GM18873 (cell line): ENCODE measurements around the gene MDGA2.

Experiments used
- ATAC-seq: cut with Tn5 transposase; IDR thresholded peaks from one replicate; pipeline ENCODE4 v1.9.1; 2021; ENCODE audit warnings: mild to moderate bottlenecking, moderate library complexity, moderate number of reproducible peaks; ENCODE audit not compliant: unreplicated experiment, low FRiP score

Gene MDGA2

DNA sequence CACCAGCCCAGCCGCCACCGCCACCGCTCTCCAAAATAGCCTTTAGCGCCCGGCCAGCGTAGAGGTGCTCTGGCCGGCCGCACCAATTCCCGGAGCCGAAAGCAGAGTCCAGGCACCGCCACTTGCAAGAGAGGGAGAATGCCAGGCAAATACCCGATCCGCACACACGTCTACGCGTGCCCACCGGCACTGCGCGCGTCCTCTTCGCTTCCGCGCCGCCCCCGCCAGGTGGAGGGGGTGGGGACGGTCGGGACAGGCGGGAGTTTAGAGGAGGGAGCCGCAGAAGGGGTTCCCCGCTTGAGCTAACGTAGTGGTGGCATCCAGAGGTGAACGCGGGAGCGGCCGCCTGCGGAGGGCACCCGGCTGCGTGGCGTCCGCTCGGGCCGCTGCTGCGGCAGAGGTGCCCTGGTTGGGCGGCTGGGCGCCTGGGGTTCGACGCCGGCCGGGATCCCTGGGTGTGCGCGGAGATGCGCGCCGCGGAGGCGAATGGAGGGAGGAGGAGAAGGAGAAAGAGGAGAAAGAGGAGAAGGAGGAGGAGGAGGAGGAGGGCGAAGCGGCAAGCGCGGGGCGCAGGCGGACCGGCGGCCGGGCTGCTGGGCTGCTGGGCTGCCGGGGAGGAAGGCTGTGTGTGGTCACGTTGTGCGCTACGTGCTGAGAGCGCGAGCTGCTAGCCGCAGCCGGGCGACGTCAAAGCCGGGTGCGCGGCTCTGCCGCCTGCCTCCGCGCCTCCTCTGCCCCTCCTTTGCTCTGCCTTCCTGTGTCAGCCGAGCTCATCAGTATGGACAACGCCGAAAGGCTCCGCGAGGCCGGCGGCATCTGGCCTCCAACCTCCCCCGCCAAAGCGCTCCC is at the start of gene MDGA2:
Gene MDGA2, minus strand, starts transcription at position 140 of the 849 bp plus-strand sequence.
- no peak for ATAC-seq

GRCh38 chr14:47722929-47723693 is 47.7 kb upstream of the MDGA2 start:
- no peak for ATAC-seq

DNA sequence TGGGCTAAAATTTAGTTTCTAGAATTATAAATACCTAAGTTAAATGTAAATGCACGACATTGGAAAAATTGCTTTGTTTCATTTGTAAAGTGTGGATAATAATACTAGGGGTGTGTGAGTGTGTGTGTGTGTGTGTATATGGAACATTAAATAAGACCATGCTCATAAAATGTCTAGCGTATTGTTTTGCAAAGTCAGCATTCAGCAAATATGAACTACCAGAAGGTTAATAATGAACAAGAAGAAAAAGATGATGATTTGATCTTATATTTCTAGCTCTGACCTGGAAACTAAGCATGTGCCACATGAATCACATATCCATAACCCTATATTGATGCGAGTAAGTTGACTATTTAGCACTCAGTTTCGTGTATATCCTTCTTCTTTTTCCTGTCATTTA is 44.9 kb upstream of the MDGA2 start:
- ATAC-seq, result no peak

DNA sequence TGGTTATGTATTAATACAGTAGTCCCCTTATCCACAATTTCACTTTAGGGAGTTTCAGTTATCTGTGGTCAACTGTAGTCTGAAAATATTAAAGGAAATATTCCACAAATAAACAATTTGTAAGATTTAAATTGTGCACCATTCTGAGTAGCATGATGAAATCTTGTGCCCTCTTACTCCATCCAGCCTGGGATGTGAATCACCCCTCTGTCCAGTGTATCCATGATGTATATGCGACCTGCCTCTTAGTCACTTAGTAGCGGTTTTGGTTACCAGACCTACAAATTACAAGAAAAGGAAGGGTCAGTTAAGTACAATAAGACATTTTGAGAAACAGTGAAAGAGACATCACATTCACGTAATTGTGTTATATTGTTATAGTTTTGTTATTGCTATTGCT is 39.9 kb upstream of the MDGA2 start:
- no peak for ATAC-seq

DNA sequence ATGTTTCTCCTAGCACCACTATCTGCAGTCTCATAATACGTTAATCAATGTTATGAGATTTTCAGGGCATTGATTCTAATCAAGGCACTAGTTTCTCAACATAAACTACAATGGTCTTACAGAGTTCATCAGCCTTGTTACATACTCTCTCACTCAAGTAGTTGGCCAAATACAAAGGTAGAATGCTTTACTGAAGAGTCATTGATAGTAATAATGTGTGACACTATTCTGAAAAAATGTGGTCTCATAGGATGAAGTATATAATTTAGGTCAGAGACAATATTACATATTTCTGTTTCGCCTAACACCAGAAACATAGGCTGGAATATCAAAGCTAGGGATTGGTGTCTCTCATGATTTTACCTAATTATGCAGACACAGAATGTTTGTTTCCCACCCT is 35.2 kb upstream of the MDGA2 start:
- no peak for ATAC-seq

DNA sequence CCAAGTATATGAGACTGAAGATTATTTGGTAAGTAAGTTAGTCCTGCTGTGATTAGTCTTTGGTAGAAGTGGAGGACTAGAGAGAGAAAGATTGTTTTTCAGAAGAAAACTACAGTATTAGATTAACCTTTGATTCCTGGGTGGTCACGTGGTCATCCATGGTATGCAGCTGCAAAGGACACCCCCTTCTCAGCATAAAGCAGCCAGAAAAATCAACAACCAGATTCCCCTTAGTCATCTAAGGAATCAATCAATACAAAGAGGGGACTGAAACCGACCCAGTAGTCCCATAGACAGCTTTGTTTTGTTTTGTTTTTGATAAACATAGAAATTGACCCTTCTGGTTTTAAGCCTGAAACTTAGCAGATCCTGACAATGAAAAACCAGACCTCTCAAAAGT is 30.3 kb upstream of the MDGA2 start:
- no peak for ATAC-seq

GRCh38 chr14:47691829-47692228 is 16.4 kb upstream of the MDGA2 start:
- no peak for ATAC-seq

- no peak for ATAC-seq
These were observed 3.6 kb upstream of the MDGA2 start for GRCh38 chr14:47678993-47679392.

GRCh38 chr14:47678157-47678556 is 2.8 kb upstream of the MDGA2 start:
- ATAC-seq, result no peak

- ATAC-seq, result no peak
These were observed 861 bp upstream of the MDGA2 start for GRCh38 chr14:47676315-47676617.

GRCh38 chr14:47674543-47675465 is 601 bp downstream of the MDGA2 start:
- no peak for ATAC-seq

- no peak for ATAC-seq
These were observed 1.3 kb downstream of the MDGA2 start for GRCh38 chr14:47674148-47674542.

- no peak for ATAC-seq
These were observed 9.9 kb downstream of the MDGA2 start for GRCh38 chr14:47665337-47666134.

DNA sequence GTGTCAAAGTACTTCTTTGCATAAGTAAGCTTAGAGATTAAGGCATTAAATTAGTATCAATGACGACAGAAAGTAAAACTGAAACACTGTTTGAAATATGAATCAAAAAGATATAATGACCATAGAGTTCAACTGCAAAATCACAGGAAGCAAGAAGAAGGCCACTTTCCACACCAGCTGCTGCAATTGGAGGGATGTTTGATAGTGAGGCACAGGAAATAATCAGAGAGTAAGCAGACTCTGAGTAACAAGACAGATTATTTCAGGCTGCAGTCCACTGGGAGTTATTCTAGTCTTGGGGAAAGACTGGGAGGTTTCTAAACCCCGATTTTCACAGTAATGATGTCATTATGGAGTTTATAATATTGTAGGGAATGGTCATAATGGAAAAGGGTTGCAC is 12.9 kb downstream of the MDGA2 start:
- ATAC-seq, result no peak

DNA sequence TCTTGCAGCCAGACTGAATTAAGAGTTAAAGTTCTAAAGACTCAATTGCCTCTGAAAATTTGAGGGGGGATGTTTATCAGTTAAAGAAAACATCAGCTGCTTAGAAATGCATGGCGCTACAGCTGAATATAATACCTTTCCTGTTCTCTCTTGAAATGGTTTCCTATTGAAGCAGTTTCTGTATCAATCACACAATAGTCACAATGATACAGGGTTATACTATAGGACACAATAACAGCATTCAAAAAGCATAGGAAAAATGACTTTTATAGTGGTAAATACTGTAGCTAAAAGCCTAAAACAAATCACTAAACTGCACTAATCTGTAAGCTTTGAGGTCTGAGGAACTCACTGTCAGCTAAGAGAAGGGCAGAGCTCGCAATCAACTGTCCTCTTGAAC is 15.2 kb downstream of the MDGA2 start:
- ATAC-seq, result no peak

DNA sequence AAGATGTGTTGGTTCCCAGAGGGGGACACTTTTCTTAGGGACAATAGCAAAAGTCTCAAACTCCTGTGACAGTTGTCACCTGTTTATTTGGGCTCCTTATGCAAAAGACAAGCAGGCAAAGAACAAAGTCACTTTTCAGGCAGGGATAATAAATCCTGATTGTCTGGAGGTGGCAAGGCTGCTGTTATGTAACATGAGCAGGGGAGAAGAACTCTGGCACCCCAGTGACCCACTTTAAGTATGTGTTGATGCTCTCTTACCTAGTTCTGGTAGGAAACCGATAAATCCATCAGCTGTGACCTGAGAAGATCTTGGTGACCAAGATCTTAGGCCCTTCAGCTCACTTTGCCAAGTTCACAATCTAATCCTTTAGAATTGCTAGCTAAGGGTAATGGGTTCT is 17.4 kb downstream of the MDGA2 start:
- no peak for ATAC-seq

GRCh38 chr14:47657143-47657542 is 18.3 kb downstream of the MDGA2 start:
- no peak for ATAC-seq

DNA sequence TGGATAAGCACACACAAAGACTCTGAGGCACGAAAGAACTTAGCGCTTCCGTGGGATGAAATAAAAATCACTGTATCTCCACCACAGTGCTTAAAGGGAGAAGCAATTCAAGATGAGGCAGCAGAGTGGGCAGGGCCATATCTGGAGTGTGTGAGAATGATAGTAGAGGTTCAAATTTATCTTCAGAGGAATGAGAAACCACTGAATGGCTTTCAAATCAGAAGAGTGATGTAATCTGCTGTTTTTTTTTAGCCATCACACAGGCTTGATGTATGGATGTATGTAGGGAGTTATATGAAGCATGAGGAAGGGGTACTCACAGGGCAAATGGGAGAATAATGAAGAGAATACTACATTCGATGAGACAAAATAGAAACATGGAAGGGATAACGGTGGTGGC is 24.1 kb downstream of the MDGA2 start:
- ATAC-seq, result no peak

DNA sequence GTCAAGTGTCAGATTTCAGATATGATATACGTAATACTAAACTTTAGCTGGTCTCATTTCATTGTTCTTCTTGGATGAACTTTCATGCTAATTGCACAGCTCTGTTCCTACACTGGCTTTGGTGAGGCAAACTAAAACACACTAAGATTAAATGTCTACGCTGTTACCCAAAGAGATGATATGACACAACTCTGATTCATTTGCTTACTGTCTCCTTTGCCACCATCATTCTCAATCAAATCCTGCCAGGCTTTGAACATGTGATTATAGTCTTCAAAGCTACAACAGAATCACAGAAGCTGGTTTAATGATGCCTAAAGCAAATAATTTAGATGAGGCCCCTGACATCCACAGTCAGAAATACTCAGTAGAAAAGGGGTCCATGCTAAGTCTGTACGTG is 37.7 kb downstream of the MDGA2 start:
- no peak for ATAC-seq
